ENCODE measurements around the gene IFT43.

Gene IFT43

DNA sequence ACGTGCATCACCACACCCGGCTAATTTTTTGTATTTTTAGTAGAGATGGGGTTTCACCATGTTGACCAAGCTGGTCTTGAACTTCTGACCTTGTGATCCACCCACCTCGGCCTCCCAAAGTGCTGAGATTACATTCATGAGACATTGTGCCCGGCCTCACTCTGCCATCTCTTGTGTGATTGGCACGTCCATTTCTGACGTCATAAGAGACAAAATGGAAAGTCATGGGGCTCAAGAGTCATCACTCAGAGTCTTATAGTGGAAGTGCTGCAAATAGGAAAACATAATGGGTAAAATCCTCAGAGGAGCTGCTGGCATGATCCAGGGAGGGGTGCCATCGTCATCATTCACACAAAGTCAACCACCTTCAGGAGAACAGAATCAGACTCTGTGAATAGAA, 112.0 kb downstream of the IFT43 start:
- H3K36me3 Mint-ChIP-seq (ENCODE audit: insufficient read depth), result no peaks in the 10 kb centered on the region
- ATAC-seq (replicated peaks; ENCODE audit: extremely low read depth, poor library complexity, severe bottlenecking) (no peak), DNase-seq (ENCODE audit: low spot score in 2 of 2) (no peak)
- no peak overlapping the region for H3K27ac Mint-ChIP-seq (ENCODE audit: low read depth)
- no peak overlapping the region for H3K4me3 Mint-ChIP-seq
- no peaks in the 10 kb centered on the region for H3K4me1 Mint-ChIP-seq
- no peaks in the 10 kb centered on the region for H3K9me3 Mint-ChIP-seq
- H3K27me3 Mint-ChIP-seq, result peaks cover 47% of the 10 kb centered on the region

GRCh38 chr14:76098047-76098446, 112.5 kb downstream of the IFT43 start:
- Mint-ChIP-seq H3K9me3 (no peaks in the 10 kb centered on the region), H3K36me3 (ENCODE audit: insufficient read depth) (no peaks in the 10 kb centered on the region), H3K27me3 (peaks cover 48% of the 10 kb centered on the region), H3K4me1 (no peaks in the 10 kb centered on the region), H3K4me3 (no peak overlapping the region), H3K27ac (ENCODE audit: low read depth) (no peak overlapping the region)
- ATAC-seq (replicated peaks; ENCODE audit: extremely low read depth, poor library complexity, severe bottlenecking) (no peak), DNase-seq (ENCODE audit: low spot score in 2 of 2) (no peak)

DNA sequence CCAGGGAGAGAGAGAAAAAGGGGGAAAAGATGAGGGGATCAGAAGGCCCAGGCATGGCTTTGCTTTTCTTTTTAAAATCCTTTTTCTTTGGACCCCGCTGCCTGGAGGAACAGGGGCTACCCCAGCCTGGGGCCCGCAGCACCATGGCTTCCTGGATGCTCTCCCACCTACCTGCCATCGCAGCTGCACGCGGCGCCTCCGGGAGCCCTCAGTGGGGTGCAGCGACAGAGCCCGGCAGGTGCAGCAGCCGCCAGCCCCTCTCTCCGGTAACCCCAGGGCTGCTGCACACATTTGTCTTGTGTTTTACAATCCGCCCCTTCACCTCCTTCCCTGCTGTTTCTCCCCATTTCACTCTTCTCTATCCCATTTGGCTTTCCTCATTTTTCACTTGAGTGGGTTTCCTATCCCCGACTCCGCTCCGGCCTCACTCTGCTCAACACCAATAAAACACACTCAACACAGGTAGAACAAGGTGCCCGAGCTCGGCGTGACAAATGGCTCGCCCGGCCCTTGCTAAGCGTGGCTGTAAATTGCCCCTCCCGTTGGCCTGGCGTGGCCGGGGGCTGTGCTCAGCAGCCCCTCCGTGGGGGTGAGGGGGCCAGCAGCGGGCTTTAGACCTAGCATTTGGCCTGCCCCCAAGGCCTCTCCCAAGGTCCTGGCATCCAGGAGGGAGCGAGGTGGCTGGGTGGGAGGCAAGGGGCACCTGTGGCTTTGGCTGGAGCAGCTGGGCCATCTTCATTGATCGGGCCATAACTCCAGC, 113.5 kb downstream of the IFT43 start:
- ATAC-seq (replicated peaks; ENCODE audit: extremely low read depth, poor library complexity, severe bottlenecking) (no peak), DNase-seq (ENCODE audit: low spot score in 2 of 2) (no peak)
- Mint-ChIP-seq H3K27me3 (peaks cover 52% of the 10 kb centered on the region), H3K36me3 (ENCODE audit: insufficient read depth) (no peaks in the 10 kb centered on the region), H3K9me3 (no peaks in the 10 kb centered on the region), H3K27ac (ENCODE audit: low read depth) (no peak overlapping the region), H3K4me3 (no peak overlapping the region), H3K4me1 (no peaks in the 10 kb centered on the region)

GRCh38 chr14:76100236-76100635, 114.7 kb downstream of the IFT43 start:
- H3K4me1 Mint-ChIP-seq, result no peaks in the 10 kb centered on the region

DNA sequence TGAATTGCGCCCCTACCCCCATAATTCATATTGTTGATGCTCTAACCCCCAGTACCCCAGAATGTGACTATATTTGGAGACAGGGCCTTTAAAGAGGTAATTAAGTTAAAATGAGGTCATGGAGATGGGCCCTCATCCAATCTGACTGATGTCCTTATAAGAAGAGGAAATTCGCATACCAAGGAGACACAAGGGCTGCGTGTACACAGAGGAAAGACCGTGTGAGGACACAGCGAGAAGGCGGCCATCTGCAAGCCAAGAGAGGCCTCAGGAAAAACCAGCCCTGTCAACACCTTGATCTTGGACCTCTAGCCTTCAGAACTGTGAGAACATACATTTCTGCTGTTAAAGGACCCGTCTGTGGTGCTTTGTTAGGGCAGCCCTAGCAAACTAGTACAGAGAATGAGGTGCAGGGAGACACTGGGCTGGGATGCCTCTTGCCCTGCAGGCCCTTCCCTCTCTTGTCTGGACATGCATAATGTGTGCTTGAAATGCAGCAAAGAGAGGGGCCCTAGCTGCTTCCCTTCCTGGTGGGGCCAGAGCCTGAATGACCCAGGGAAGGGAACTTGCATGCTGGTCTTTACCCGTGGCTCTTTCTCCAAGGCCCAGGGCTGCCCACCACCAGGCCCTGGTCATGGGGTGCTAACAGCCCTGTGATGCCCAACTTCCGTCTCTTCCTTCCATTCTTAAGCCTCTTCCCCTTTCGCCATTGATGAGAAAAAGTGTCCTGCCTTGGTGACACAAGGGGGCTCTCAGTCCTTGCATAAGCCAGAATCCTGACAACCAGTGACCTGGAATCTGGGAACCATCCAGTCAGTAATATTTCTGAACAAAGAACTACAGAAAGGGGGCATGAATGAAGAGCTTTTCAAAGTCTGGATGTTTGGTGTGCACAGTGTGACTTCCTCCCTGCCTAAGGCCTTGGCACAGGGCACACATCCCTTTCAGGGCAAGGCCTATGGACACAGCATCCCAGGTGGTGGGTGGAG, 116.1 kb downstream of the IFT43 start:
- Mint-ChIP-seq H3K9me3 (no peaks in the 10 kb centered on the region), H3K27me3 (peaks cover 73% of the 10 kb centered on the region), H3K27ac (ENCODE audit: low read depth) (no peak overlapping the region), H3K4me1 (no peaks in the 10 kb centered on the region), H3K4me3 (no peak overlapping the region), H3K36me3 (ENCODE audit: insufficient read depth) (no peaks in the 10 kb centered on the region)
- no peak for ATAC-seq (replicated peaks; ENCODE audit: extremely low read depth, poor library complexity, severe bottlenecking)
- no peak for DNase-seq (ENCODE audit: low spot score in 2 of 2)

More at GRCh38 chr14:76100236-76100635, 114.7 kb downstream of the IFT43 start:
- H3K9me3 Mint-ChIP-seq, result no peaks in the 10 kb centered on the region
- H3K27ac Mint-ChIP-seq (ENCODE audit: low read depth), result no peak overlapping the region
- DNase-seq (ENCODE audit: low spot score in 2 of 2) (no peak), ATAC-seq (replicated peaks; ENCODE audit: extremely low read depth, poor library complexity, severe bottlenecking) (no peak)
- H3K4me3 Mint-ChIP-seq, result no peak overlapping the region
- H3K36me3 Mint-ChIP-seq (ENCODE audit: insufficient read depth), result no peaks in the 10 kb centered on the region
- peaks cover 58% of the 10 kb centered on the region for H3K27me3 Mint-ChIP-seq

DNA sequence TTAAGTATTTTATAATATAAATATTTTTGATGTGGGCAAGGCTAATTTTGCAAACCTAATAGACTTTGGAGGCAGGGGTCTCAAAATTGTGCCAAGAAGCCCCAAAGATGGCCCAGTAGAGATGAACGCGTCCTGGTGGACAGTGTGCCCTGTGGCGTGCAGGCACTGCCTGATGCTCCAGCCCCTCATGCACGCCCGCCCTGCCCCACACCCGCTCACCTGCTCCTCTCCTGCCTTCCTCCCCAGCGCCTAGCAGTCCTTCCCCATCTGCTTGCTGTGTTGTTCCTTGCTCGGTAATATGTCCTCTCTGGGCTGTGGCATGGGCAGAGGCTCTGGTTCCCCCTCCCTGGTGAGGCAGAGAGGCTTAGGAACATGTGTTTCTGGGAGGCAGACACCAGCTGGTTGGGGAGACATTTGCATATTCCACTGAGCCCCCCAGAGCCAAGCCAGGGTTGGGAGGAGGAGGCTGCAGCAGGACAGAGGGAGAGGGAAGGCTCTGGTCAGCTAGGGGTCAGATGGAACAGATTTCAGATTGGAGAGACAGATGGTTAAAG, 119.3 kb downstream of the IFT43 start:
- DNase-seq (ENCODE audit: low spot score in 2 of 2), result no peak
- H3K4me1 Mint-ChIP-seq, result no peaks in the 10 kb centered on the region
- peaks cover 8% of the 10 kb centered on the region for H3K9me3 Mint-ChIP-seq
- no peaks in the 10 kb centered on the region for H3K36me3 Mint-ChIP-seq (ENCODE audit: insufficient read depth)
- peaks cover 78% of the 10 kb centered on the region for H3K27me3 Mint-ChIP-seq
- ATAC-seq (replicated peaks; ENCODE audit: extremely low read depth, poor library complexity, severe bottlenecking), result no peak
- H3K4me3 Mint-ChIP-seq, result no peak overlapping the region
- no peak overlapping the region for H3K27ac Mint-ChIP-seq (ENCODE audit: low read depth)

DNA sequence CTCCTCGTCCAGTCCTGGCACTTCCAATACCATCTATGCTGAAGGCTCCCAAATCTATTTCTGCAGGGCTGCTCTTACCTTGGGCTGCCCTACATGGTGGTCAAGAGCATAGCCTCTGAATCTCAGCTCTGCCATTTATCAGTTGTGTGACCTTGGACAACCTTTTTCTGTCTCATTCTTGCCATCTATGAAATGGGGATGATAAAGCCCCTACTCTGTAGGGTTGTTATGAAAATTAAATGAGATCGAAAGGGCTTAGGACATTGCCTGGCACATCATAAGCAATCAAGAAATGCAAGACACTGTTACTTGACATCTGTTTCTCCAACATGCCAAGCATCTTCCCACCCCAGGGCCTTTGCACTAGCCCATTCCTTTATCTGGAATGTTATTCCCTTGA, 120.6 kb downstream of the IFT43 start:
- peaks cover 69% of the 10 kb centered on the region for H3K27me3 Mint-ChIP-seq
- H3K4me1 Mint-ChIP-seq, result no peaks in the 10 kb centered on the region
- H3K36me3 Mint-ChIP-seq (ENCODE audit: insufficient read depth), result no peaks in the 10 kb centered on the region
- H3K4me3 Mint-ChIP-seq, result no peak overlapping the region
- H3K27ac Mint-ChIP-seq (ENCODE audit: low read depth), result no peak overlapping the region
- DNase-seq (ENCODE audit: low spot score in 2 of 2), result no peak
- ATAC-seq (replicated peaks; ENCODE audit: extremely low read depth, poor library complexity, severe bottlenecking), result no peak
- peaks cover 8% of the 10 kb centered on the region for H3K9me3 Mint-ChIP-seq

DNA sequence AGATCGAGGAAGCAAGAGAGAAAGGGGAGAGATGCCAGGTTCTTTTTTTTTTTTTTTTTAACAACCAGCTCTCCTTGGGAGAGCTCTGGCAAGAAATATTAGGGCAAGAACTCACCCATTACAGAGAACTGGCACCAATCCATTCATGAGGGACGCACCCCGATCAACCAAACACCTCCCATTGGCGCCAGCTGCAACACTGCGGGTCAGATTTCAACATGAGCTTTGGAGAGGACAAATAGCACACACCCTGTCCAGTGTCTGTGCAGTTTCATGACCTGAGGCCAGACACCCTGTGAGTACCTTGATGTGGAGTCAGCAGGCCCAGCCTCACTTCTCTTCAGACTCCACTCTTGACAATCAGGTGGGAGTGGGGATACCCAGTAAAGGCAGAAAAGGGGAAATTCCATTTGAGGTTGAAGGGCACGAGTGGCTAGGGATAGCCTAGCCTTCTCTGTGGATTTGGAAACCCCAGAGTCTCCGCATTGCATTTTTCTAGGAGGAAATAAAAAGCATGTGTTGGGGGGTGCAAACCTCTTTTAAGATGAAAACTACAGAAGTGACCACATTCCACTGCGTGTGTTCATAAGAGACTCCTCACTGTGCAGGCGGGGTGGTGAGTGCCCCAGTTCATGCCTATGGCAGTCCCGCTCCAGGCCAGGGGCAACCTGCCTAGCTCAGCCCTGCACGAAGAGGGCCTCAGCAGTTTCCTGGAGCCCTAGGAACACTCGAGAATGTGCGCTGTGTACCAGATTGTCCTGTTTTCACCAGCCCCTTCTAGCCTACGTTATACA, 123.7 kb downstream of the IFT43 start:
- Mint-ChIP-seq H3K4me3 (no peak overlapping the region), H3K9me3 (peaks cover 8% of the 10 kb centered on the region), H3K27me3 (peaks cover 58% of the 10 kb centered on the region), H3K27ac (ENCODE audit: low read depth) (no peak overlapping the region), H3K36me3 (ENCODE audit: insufficient read depth) (no peaks in the 10 kb centered on the region), H3K4me1 (no peaks in the 10 kb centered on the region)
- ATAC-seq (replicated peaks; ENCODE audit: extremely low read depth, poor library complexity, severe bottlenecking), result no peak
- DNase-seq (ENCODE audit: low spot score in 2 of 2), result no peak

DNA sequence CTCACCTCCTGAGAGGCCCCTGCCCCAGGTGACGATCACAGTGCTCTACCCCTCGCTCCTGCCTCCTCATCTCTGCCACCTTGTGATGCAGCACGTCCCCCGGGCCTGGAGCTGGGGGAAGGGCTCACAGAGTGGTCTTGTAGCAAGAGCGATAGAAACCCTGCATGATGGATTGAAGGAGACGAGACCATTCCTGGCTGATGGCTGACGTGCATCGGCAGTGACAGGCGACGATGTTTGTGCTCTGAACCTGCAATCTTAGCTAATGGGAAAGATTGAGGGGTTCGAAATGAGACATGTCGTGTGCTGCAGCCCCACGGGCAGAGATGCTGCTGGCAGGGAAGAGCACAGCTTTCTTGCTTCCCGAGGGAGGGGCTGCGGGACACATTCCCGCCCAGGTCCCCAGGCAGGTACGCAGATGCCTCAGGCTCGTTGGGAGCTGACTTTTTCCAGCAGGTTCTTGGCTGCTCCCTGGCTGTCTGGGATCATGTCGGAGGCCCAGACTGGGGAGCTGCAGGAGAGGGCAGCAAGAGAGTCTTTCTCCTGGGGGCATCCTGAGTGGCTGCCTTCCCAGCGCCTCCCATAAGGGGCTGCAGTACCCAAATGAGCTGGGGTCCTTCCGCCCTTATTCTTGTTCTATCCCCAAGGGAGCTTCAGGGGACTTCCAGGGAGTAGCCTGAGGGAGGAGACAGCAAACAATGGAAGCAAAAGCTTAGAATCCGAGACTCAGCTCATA, 127.5 kb downstream of the IFT43 start:
- no peak for ATAC-seq (replicated peaks; ENCODE audit: extremely low read depth, poor library complexity, severe bottlenecking)
- H3K4me1 Mint-ChIP-seq, result no peaks in the 10 kb centered on the region
- H3K27me3 Mint-ChIP-seq, result peaks cover 49% of the 10 kb centered on the region
- no peak overlapping the region for H3K4me3 Mint-ChIP-seq
- DNase-seq (ENCODE audit: low spot score in 2 of 2), result no peak
- no peak overlapping the region for H3K27ac Mint-ChIP-seq (ENCODE audit: low read depth)
- H3K9me3 Mint-ChIP-seq, result peaks cover 8% of the 10 kb centered on the region
- H3K36me3 Mint-ChIP-seq (ENCODE audit: insufficient read depth), result no peaks in the 10 kb centered on the region

DNA sequence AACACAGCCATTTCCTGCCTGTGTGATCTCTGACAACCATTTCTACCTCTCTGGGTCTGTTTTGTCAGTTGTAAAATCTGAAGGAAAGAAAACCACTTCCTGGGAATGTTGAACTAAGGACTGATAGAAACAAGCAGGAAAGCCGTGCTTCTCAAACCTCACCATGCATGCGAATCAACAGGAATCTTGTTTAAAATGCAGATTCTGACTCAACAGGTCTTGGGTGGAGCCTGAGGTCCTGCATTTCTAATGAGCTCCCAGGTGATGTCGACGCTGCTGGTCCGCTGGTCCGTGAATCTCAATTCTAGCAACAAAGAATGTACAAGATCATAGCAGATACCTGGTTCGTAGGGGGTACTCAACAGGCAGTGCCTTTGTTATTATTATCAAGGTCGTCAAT, 128.1 kb downstream of the IFT43 start:
- H3K4me1 Mint-ChIP-seq, result no peaks in the 10 kb centered on the region
- H3K27me3 Mint-ChIP-seq, result peaks cover 44% of the 10 kb centered on the region
- no peak overlapping the region for H3K27ac Mint-ChIP-seq (ENCODE audit: low read depth)
- H3K36me3 Mint-ChIP-seq (ENCODE audit: insufficient read depth), result no peaks in the 10 kb centered on the region
- DNase-seq (ENCODE audit: low spot score in 2 of 2) (no peak), ATAC-seq (replicated peaks; ENCODE audit: extremely low read depth, poor library complexity, severe bottlenecking) (no peak)
- H3K9me3 Mint-ChIP-seq, result peaks cover 4% of the 10 kb centered on the region
- no peak overlapping the region for H3K4me3 Mint-ChIP-seq

GRCh38 chr14:76115010-76115422, 129.5 kb downstream of the IFT43 start:
- H3K4me1 Mint-ChIP-seq, result no peaks in the 10 kb centered on the region
- H3K27ac Mint-ChIP-seq (ENCODE audit: low read depth), result no peak overlapping the region

More at GRCh38 chr14:76115010-76115422, 129.5 kb downstream of the IFT43 start:
- H3K27me3 Mint-ChIP-seq, result peaks cover 38% of the 10 kb centered on the region
- no peak for DNase-seq (ENCODE audit: low spot score in 2 of 2)
- H3K4me3 Mint-ChIP-seq, result no peak overlapping the region
- no peak for ATAC-seq (replicated peaks; ENCODE audit: extremely low read depth, poor library complexity, severe bottlenecking)
- H3K36me3 Mint-ChIP-seq (ENCODE audit: insufficient read depth), result no peaks in the 10 kb centered on the region
- no peaks in the 10 kb centered on the region for H3K9me3 Mint-ChIP-seq

Data from central memory CD8-positive, alpha-beta T cell (primary cell).